CD4-positive, alpha-beta memory T cell (primary cell): ENCODE measurements around the gene EVL. TPM values are rescaled to one million over a fixed set of nuclear protein-coding genes. Genes with fewer than 3 reads are reported as not detected.
A peak's percentile ranks its signal among the peaks of the same experiment; 100 is the strongest.

Source experiments
- CTCF ChIA-PET: fragments of 350-600 bp; sonication (Branson Sonifier 250); formaldehyde crosslinking; loops from one replicate; lab custom pipeline; 2021; ENCODE audit warnings: inconsistent platforms; ENCODE audit not compliant: partially characterized antibody; lab: Charles Lee
- POLR2A ChIA-PET: fragments of 350-600 bp; sonication (Branson Sonifier 250); formaldehyde crosslinking; loops from one replicate; lab custom pipeline; 2021; ENCODE audit not compliant: partially characterized antibody; lab: Charles Lee
- DNase-seq, 5 donors: peaks; one replicate each; pipeline versions ENCODE4 v3.0.0 to v3.0.0-alpha.2; 2020 to 2022; ENCODE audit warnings: mixed read lengths in 1 of 5
- H3K27ac ChIP-seq: one replicate; pipeline ENCODE4 v1.7.0; 2013; ENCODE audit warnings: low read depth, low read length
- H3K27me3 ChIP-seq: 2 replicates; pipeline ENCODE4 v1.7.0; 2013; ENCODE audit warnings: mild to moderate bottlenecking, low read length, moderate library complexity; ENCODE audit not compliant: insufficient read depth
- H3K36me3 ChIP-seq: 2 replicates; pipeline ENCODE4 v1.7.0; 2013; ENCODE audit warnings: mild to moderate bottlenecking, low read length, moderate library complexity; ENCODE audit not compliant: insufficient read depth
- H3K4me1 ChIP-seq: 2 replicates; pipeline ENCODE4 v1.7.0; 2013; ENCODE audit warnings: mild to moderate bottlenecking, low read length, moderate library complexity; ENCODE audit not compliant: insufficient read depth
- H3K4me3 ChIP-seq, 2 donors: one replicate each; pipeline ENCODE4 v1.7.0; 2013; ENCODE audit warnings: low read length in 2 of 2, mild to moderate bottlenecking in 1 of 2
- H3K9me3 ChIP-seq, 2 donors: one replicate each; pipeline ENCODE4 v1.7.0; 2013; ENCODE audit warnings: low read length in 2 of 2, control low read depth in 1 of 2; ENCODE audit not compliant: control insufficient read depth in 1 of 2
- H3K27ac Mint-ChIP-seq, 7 donors: one replicate each; pipeline ENCODE4 v1.8.0; 2020 to 2021; ENCODE audit warnings: mixed read lengths in 7 of 7, mild to moderate bottlenecking in 6 of 7, inconsistent platforms in 3 of 7, moderate library complexity in 3 of 7
- H3K27me3 Mint-ChIP-seq, 2 donors: one replicate each; pipeline ENCODE4 v1.8.0; 2020 to 2021; ENCODE audit warnings: mixed read lengths in 2 of 2
- H3K36me3 Mint-ChIP-seq, 2 donors: one replicate each; pipeline ENCODE4 v1.8.0; 2020 to 2021; ENCODE audit warnings: mixed read lengths in 2 of 2, inconsistent platforms in 1 of 2, mild to moderate bottlenecking in 1 of 2
- H3K4me1 Mint-ChIP-seq, 4 donors: one replicate each; pipeline ENCODE4 v1.8.0; 2020 to 2021; ENCODE audit warnings: mixed read lengths in 4 of 4, mild to moderate bottlenecking in 1 of 4
- H3K4me3 Mint-ChIP-seq, 8 donors: one replicate each; pipeline ENCODE4 v1.8.0; 2020 to 2021; ENCODE audit warnings: mixed read lengths in 8 of 8, mild to moderate bottlenecking in 7 of 8, moderate library complexity in 6 of 8, inconsistent platforms in 3 of 8
- H3K9me3 Mint-ChIP-seq, 8 donors: one replicate each; pipeline ENCODE4 v1.8.0; 2020 to 2021; ENCODE audit warnings: mixed read lengths in 8 of 8, mild to moderate bottlenecking in 5 of 8, inconsistent platforms in 3 of 8, moderate library complexity in 1 of 8
- intact Hi-C: fragments of 100-400 bp; cut with micrococcal nuclease; formaldehyde crosslinking; loops from one replicate; pipeline ENCODE4 v1.15.1; 2023
- polyA plus RNA-seq, 2 donors: library from polyadenylated mRNA; unstranded; fragments of 300-500 nt; fragmentation: Illumina TruSeq; gene quantifications; one replicate each; pipeline ENCODE4 v1.2.3, GENCODE V29; 2021
- total RNA-seq, 2 experiments: library from RNA; stranded (reverse); gene quantifications; one replicate each; pipeline ENCODE4 v1.2.3, GENCODE V29; 2021

The EVL gene
- total and polyA plus RNA-seq, 4 experiments from 2014 or later, result 81.8 to 1,352 (median 717) TPM

DNA sequence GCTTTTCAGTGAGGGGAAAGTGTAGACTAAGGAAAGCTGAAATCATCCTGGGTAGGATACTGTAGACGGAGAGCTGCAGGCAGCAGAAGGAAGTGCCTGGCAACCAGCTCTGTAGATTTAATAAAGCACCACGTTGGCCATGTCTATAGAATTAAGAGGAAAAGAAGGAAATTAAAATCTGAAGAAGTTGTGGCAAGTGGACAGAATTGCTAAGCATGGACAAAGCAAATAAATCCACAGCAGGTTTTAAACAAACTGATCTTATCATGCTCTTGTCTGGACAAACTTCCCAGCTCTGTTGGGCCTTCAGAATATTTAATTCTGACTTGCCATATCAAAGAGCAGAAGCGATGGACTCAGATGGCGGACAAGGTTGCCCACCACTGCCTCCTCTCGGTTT lies 27.2 kb upstream of the EVL start:
- no peaks in the 10 kb centered on the region for H3K27me3 Mint-ChIP-seq
- H3K4me3 Mint-ChIP-seq, result no peak overlapping the region
- no peaks in the 10 kb centered on the region for H3K9me3 ChIP-seq
- no peak for DNase-seq
- no peaks in the 10 kb centered on the region for H3K4me1 ChIP-seq
- no peaks in the 10 kb centered on the region for H3K36me3 ChIP-seq
- H3K27ac ChIP-seq, result no peak overlapping the region
- intact Hi-C loops, result no loop called here
- CTCF ChIA-PET, result interaction anchor here (1.2 to 1.3 kb wide), 3 partner anchors 70 to 155 kb away, joined by 4 to 6 read pairs (median 5); no protein-coding TSS in a partner anchor
- peak overlapping the region in 1 of 7 donors; percentile 26 for H3K27ac Mint-ChIP-seq
- no peak overlapping the region for H3K4me3 ChIP-seq
- no peaks in the 10 kb centered on the region for H3K36me3 Mint-ChIP-seq
- no peaks in the 10 kb centered on the region for H3K9me3 Mint-ChIP-seq
- H3K4me1 Mint-ChIP-seq, result no peaks in the 10 kb centered on the region
- POLR2A ChIA-PET, result no interaction called here
- no peaks in the 10 kb centered on the region for H3K27me3 ChIP-seq

DNA sequence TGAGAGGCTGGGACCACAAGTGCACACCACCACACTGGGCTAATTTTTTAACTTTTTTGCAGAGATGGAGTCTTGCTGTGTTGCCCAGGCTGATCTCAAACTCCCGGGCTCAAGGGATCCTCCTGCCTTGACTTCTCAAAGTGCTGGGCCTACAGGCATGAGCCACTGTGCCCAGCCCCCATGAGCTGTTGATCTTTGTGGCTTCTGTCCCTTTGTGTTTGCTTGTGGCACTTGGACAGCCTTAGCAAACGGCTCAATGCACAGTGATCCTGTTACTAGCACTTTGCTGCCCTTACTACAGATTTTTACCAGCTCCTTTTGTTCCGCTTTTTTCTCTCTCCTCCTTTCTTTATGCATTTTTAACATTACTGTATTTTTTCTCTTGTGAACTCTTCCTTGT lies 25.3 kb upstream of the EVL start:
- DNase-seq, result no peak
- Mint-ChIP-seq H3K4me1 (no peaks in the 10 kb centered on the region), H3K27me3 (no peaks in the 10 kb centered on the region), H3K9me3 (no peaks in the 10 kb centered on the region), H3K27ac (peak overlapping the region in 1 of 7 donors; percentile 52), H3K4me3 (no peak overlapping the region), H3K36me3 (no peaks in the 10 kb centered on the region)
- Histone ChIP-seq H3K36me3 (no peaks in the 10 kb centered on the region), H3K27me3 (no peaks in the 10 kb centered on the region), H3K4me3 (no peak overlapping the region), H3K27ac (no peak overlapping the region), H3K4me1 (no peaks in the 10 kb centered on the region), H3K9me3 (no peaks in the 10 kb centered on the region)
- ChIA-PET CTCF (interaction anchor here (0.6 kb wide), 1 partner anchor 165 kb away, joined by 5 read pairs; no protein-coding TSS in a partner anchor), POLR2A (no interaction called here)
- intact Hi-C loops, result no loop called here

DNA sequence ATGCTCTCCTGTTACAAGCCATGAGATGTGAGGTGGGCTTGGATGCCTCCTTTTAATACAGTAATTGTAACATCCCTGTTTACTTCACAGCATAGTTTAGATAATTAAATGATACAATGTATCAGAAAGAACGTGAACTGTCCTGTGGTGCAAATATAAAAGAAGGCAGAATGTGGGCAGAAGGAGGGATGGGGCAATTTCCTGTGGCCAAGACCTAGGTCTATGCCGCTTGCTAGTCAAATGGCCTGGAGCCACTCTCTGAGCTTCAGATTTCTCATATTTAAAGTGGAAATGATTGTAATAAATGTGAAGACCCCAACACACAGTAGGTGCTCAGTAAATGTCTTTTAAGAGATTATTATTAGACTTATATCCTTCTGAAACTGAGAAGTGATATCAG lies 24.0 kb upstream of the EVL start:
- no peaks in the 10 kb centered on the region for H3K27me3 Mint-ChIP-seq
- Histone ChIP-seq H3K9me3 (no peaks in the 10 kb centered on the region), H3K4me3 (no peak overlapping the region), H3K27me3 (no peaks in the 10 kb centered on the region), H3K36me3 (no peaks in the 10 kb centered on the region), H3K4me1 (no peaks in the 10 kb centered on the region), H3K27ac (no peak overlapping the region)
- no peak for DNase-seq
- no peaks in the 10 kb centered on the region for H3K9me3 Mint-ChIP-seq
- H3K4me1 Mint-ChIP-seq, result no peaks in the 10 kb centered on the region
- POLR2A ChIA-PET, result interaction anchor here (1.2 kb wide), 1 partner anchor 25 kb away, joined by 3 read pairs; no protein-coding TSS in a partner anchor
- peak overlapping the region in 1 of 7 donors; percentile 30 for H3K27ac Mint-ChIP-seq
- H3K4me3 Mint-ChIP-seq, result no peak overlapping the region
- CTCF ChIA-PET, result no interaction called here
- no peaks in the 10 kb centered on the region for H3K36me3 Mint-ChIP-seq
- intact Hi-C loops, result no loop called here

DNA sequence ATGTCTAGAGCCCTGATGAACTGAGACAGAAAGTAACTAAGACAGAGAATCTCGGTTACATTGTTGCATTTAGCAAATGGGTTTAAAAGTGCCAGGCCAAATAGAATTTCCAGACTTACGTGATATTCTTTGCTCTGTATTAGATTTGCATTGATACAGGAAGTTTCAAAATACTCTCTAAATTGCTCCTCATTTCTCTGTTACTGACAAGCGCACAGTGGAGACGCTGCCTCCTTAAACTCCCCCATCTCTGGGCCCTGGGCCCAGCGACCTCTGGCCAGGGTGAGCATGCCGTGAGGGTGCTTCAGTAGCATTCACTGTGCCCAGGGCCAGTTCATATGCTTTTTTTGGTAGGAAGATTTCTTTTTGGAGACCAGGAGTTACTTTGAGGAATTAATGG lies 22.9 kb upstream of the EVL start:
- no peaks in the 10 kb centered on the region for H3K9me3 Mint-ChIP-seq

DNA sequence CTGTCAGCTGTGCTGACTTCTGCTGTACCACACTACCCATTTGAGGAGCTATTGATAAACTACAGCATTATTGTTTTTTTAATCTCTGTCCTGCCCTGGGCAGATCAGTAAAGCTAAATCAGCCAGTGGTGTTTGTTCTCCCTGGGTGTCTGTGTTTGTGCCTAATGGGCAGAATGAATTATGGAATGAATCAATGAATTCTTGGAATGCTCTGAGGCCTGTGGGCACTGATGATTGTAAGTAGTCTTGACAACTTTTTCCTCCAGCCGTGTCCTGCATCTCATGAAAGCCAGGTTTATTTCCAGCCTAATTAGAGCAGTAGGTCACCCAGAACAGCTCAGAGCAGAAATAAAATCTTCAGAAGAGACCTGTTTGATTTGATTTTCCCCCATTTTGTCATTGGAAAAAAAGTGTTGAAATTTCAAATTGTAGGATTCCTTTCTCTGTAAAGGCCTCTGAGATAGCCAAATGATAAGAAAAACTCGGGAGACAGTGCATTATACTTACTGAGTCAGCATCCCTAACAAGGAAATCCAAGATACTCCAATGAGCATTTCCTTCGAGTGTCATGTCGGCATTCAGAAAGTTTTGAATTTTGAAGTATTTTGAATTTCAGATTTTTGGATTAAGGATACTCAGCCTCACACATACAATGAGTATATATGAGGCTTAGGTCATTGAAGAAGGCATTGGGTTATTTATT lies 19.4 kb upstream of the EVL start:
- ChIA-PET POLR2A (no interaction called here), CTCF (no interaction called here)
- H3K27me3 Mint-ChIP-seq, result no peaks in the 10 kb centered on the region
- Histone ChIP-seq H3K36me3 (no peaks in the 10 kb centered on the region), H3K4me3 (no peak overlapping the region), H3K9me3 (no peaks in the 10 kb centered on the region), H3K27ac (no peak overlapping the region), H3K27me3 (no peaks in the 10 kb centered on the region), H3K4me1 (no peaks in the 10 kb centered on the region)
- no peaks in the 10 kb centered on the region for H3K36me3 Mint-ChIP-seq
- peaks cover 4 to 13% (median 7%) of the 10 kb centered on the region in 4 donors for H3K4me1 Mint-ChIP-seq
- peak overlapping the region in 1 of 7 donors; percentile 3 for H3K27ac Mint-ChIP-seq
- DNase-seq, result no peak
- H3K9me3 Mint-ChIP-seq, result no peaks in the 10 kb centered on the region
- intact Hi-C loops, result no loop called here
- H3K4me3 Mint-ChIP-seq, result no peak overlapping the region

More for the DNA sequence above, 22.9 kb upstream of the EVL start:
- no peaks in the 10 kb centered on the region for H3K4me1 ChIP-seq
- no peak for DNase-seq
- CTCF ChIA-PET, result no interaction called here
- no peaks in the 10 kb centered on the region for H3K36me3 ChIP-seq
- H3K27me3 ChIP-seq, result no peaks in the 10 kb centered on the region
- POLR2A ChIA-PET, result interaction anchor here (1.2 kb wide), 1 partner anchor 24 kb away, joined by 3 read pairs; no protein-coding TSS in a partner anchor
- Mint-ChIP-seq H3K27me3 (no peaks in the 10 kb centered on the region), H3K27ac (no peak overlapping the region), H3K4me3 (no peak overlapping the region), H3K4me1 (no peaks in the 10 kb centered on the region), H3K36me3 (no peaks in the 10 kb centered on the region)
- no peaks in the 10 kb centered on the region for H3K9me3 ChIP-seq
- intact Hi-C loops, result no loop called here
- no peak overlapping the region for H3K27ac ChIP-seq
- no peak overlapping the region for H3K4me3 ChIP-seq

DNA sequence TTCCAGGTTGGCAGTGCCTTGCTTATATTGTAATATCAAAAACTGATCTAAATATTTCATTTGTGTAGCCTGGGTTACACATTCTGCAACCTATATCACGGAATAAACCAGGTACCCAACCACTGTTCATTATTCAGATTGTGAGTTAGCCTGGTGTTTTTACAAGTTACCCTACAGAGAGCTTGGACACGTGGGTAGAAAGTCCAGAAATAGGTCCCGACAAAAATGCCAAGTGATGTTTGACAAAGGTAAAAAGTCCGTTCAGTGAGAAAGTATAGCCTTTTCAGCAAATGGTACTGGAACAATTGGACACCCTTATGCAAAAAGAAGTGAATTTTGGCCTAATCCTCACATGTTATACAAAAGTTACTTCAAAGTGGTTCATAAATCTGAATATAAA lies 17.6 kb upstream of the EVL start:
- no peaks in the 10 kb centered on the region for H3K36me3 Mint-ChIP-seq
- H3K4me1 Mint-ChIP-seq, result peaks cover 4 to 13% (median 7%) of the 10 kb centered on the region in 4 donors
- H3K27me3 ChIP-seq, result no peaks in the 10 kb centered on the region
- H3K27ac Mint-ChIP-seq, result no peak overlapping the region
- no peak overlapping the region for H3K27ac ChIP-seq
- no peaks in the 10 kb centered on the region for H3K27me3 Mint-ChIP-seq
- H3K9me3 ChIP-seq, result no peaks in the 10 kb centered on the region
- H3K4me3 ChIP-seq, result no peak overlapping the region
- ChIA-PET CTCF (interaction anchor here (1.3 to 1.8 kb wide), 2 partner anchors 61 to 69 kb away, joined by 3 to 6 read pairs; no protein-coding TSS in a partner anchor), POLR2A (no interaction called here)
- H3K36me3 ChIP-seq, result no peaks in the 10 kb centered on the region
- H3K4me3 Mint-ChIP-seq, result no peak overlapping the region
- intact Hi-C loops, result no loop called here
- DNase-seq, result no peak
- no peaks in the 10 kb centered on the region for H3K4me1 ChIP-seq
- no peaks in the 10 kb centered on the region for H3K9me3 Mint-ChIP-seq

DNA sequence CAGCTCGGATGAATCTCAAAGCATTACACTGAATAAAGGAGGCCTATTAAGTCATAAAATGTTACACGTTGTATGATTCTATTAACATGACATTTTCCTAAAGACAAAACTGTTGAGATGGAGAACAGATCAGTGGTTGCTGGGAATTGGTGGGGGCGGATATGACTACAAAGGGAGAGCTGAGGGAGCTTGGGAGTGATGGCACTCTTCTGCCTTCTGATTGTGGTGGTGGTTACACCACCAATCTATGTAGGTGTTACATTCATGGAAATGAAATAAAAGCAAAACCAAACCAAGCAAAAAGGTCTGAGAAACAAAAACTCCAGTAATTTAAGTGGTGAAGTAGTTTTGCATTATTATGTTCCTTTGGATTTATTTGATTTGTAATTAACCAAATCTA lies 16.4 kb upstream of the EVL start:
- Mint-ChIP-seq H3K4me1 (peaks cover 4 to 13% (median 7%) of the 10 kb centered on the region in 4 donors), H3K9me3 (no peaks in the 10 kb centered on the region), H3K4me3 (peak overlapping the region in 1 of 8 donors; percentile 11), H3K36me3 (no peaks in the 10 kb centered on the region), H3K27ac (peak overlapping the region in 5 of 7 donors; percentile 19 to 88 (median 69)), H3K27me3 (no peaks in the 10 kb centered on the region)
- Histone ChIP-seq H3K4me3 (no peak overlapping the region), H3K36me3 (no peaks in the 10 kb centered on the region), H3K9me3 (no peaks in the 10 kb centered on the region), H3K27me3 (no peaks in the 10 kb centered on the region), H3K4me1 (no peaks in the 10 kb centered on the region), H3K27ac (no peak overlapping the region)
- ChIA-PET CTCF (interaction anchor here (0.6 to 1.8 kb wide), 2 partner anchors 35 to 60 kb away, joined by 3 to 6 read pairs; no protein-coding TSS in a partner anchor), POLR2A (interaction anchor here (0.9 kb wide), 1 partner anchor 56 kb away, joined by 4 read pairs; no protein-coding TSS in a partner anchor)
- DNase-seq, result peak in 2 of 5 donors; percentile 28 to 47
- intact Hi-C loops, result no loop called here
